ENCODE data around the gene NEUROD4. TPM values are rescaled to one million over a fixed set of nuclear protein-coding genes. Genes with fewer than 3 reads are reported as not detected.

NEUROD4 gene
- total RNA-seq, 1 donor from 2014 or later: not detected

Other genes with a start within 250 kb of the NEUROD4 start
- gene MUCL1, start 165.5 kb upstream of the NEUROD4 start, total RNA-seq: 0.54 and 0.84 TPM in 2 replicates
- gene TESPA1, start 35.2 kb upstream of the NEUROD4 start, total RNA-seq: 164 and 168 TPM in 2 replicates
- not detected in 2 replicates for gene OR9K2, start 106.4 kb downstream of the NEUROD4 start, total RNA-seq
- gene OR10A7, start 201.1 kb downstream of the NEUROD4 start, total RNA-seq: not detected in 2 replicates
- not detected in 2 replicates for gene OR6C74, start 224.6 kb downstream of the NEUROD4 start, total RNA-seq